ACC112 (cell line): ENCODE results near the gene CLASP1.

Experiments
- H2AFZ ChIP-seq: fragments of 200-600 bp; sonication (generic); one replicate; pipeline ENCODE4 v1.6.0; 2017; ENCODE audit warnings: antibody characterized with exemption, low read length; ENCODE audit not compliant: unreplicated experiment
- H3K27ac ChIP-seq: fragments of 200-600 bp; sonication (generic); 2 replicates; pipeline ENCODE4 v1.5.1; 2014; ENCODE audit warnings: low read depth, mild to moderate bottlenecking, antibody characterized with exemption, low read length, moderate library complexity
- H3K27me3 ChIP-seq: fragments of 200-600 bp; sonication (generic); 2 replicates; pipeline ENCODE4 v1.6.1; 2014; ENCODE audit warnings: mild to moderate bottlenecking, antibody characterized with exemption, low read length, moderate library complexity, mixed read lengths; ENCODE audit not compliant: insufficient read depth
- H3K36me3 ChIP-seq: fragments of 200-600 bp; sonication (generic); 2 replicates; pipeline ENCODE4 v1.6.1; 2016; ENCODE audit warnings: mild to moderate bottlenecking, antibody characterized with exemption, low read length, moderate library complexity, mixed read lengths; ENCODE audit not compliant: insufficient read depth
- H3K4me1 ChIP-seq: fragments of 200-600 bp; sonication (generic); one replicate; pipeline ENCODE4 v1.6.1; 2016; ENCODE audit warnings: low read length, mixed read lengths; ENCODE audit not compliant: insufficient read depth, unreplicated experiment, control insufficient read depth
- H3K4me3 ChIP-seq: fragments of 200-600 bp; sonication (generic); 2 replicates; pipeline ENCODE4 v1.5.1; 2014; ENCODE audit warnings: mild to moderate bottlenecking, low read depth, low read length
- H3K79me2 ChIP-seq: fragments of 200-600 bp; sonication (generic); one replicate; pipeline ENCODE4 v1.6.0; 2016; ENCODE audit warnings: low read length; ENCODE audit not compliant: control insufficient read depth, unreplicated experiment, insufficient read depth

CLASP1 gene

GRCh38 chr2:121539750-121540469 is 109.4 kb downstream of the CLASP1 start:
- H3K27me3 ChIP-seq, result no peaks in the 10 kb centered on the region
- no peak overlapping the region for H2AFZ ChIP-seq
- peaks cover 26% of the 10 kb centered on the region for H3K4me1 ChIP-seq
- H3K36me3 ChIP-seq, result no peaks in the 10 kb centered on the region
- no peak overlapping the region for H3K27ac ChIP-seq
- peak overlapping the region; percentile 58 for H3K4me3 ChIP-seq
- peaks cover 71% of the 10 kb centered on the region for H3K79me2 ChIP-seq

DNA sequence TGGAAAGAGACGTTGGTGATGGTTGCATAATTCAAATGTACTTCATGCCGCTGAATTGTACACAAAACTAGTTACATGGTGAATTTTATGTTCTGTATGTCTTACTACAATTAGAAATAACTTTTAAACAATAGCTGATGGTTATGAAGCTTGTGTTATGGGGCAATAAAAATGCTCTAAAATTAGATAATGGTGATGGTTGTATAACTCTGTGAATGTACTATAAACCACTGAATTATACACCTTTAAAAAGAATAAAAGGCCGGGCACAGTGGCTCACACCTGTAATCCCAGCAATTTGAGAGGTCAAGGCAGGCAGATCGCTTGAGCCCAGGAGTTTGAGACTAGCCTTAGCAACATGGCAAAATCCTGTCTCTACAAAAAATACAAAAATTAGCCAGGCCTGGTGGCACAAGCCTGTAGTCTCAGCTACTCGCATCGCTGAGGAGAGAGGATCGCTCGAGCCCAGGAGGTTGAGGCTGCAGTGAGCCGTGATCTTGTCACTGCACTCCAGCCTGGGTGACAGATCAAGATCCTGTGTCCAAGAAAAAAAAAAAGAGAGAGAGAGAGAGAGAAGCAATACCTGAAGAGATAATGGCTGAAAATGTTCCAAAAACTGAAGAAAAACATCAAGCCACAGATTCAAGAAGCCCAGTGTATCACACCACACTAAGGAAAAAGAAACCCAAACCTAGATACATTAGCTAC is 112.3 kb downstream of the CLASP1 start:
- Histone ChIP-seq H3K27ac (no peak overlapping the region), H3K79me2 (peaks cover 57% of the 10 kb centered on the region), H3K27me3 (no peaks in the 10 kb centered on the region), H3K4me3 (no peak overlapping the region), H3K36me3 (no peaks in the 10 kb centered on the region), H3K4me1 (peaks cover 22% of the 10 kb centered on the region), H2AFZ (no peak overlapping the region)

DNA sequence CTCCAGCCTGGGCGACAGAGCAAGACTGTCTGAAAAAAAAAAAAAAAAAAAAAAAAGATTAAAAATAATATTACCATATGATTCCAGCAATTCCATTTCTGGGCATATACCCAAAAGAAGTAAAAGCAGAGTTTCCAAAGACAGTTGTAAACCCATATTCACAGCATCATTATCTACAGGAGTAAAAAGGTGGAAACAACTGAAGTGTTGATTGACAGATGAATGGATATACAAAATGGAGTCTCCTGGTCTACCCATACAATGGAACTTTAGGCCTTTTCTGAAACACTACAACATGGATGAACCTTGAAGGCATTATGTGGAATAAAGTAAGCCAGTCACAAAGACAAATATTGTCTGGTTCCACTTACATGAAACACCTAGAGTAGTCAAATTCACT is 112.9 kb downstream of the CLASP1 start:
- Histone ChIP-seq H3K4me1 (peaks cover 21% of the 10 kb centered on the region), H3K27me3 (no peaks in the 10 kb centered on the region), H3K4me3 (no peak overlapping the region), H3K27ac (no peak overlapping the region), H2AFZ (no peak overlapping the region), H3K36me3 (no peaks in the 10 kb centered on the region), H3K79me2 (peaks cover 51% of the 10 kb centered on the region)

GRCh38 chr2:121534007-121534406 is 115.3 kb downstream of the CLASP1 start:
- Histone ChIP-seq H3K27me3 (no peaks in the 10 kb centered on the region), H3K36me3 (no peaks in the 10 kb centered on the region), H2AFZ (no peak overlapping the region), H3K79me2 (peaks cover 38% of the 10 kb centered on the region), H3K4me1 (peaks cover 15% of the 10 kb centered on the region), H3K4me3 (no peak overlapping the region), H3K27ac (no peak overlapping the region)

GRCh38 chr2:121532894-121533293 is 116.4 kb downstream of the CLASP1 start:
- H3K4me3 ChIP-seq, result no peak overlapping the region
- peaks cover 25% of the 10 kb centered on the region for H3K4me1 ChIP-seq
- peaks cover 45% of the 10 kb centered on the region for H3K79me2 ChIP-seq
- H2AFZ ChIP-seq, result no peak overlapping the region
- H3K27me3 ChIP-seq, result no peaks in the 10 kb centered on the region
- H3K36me3 ChIP-seq, result no peaks in the 10 kb centered on the region
- H3K27ac ChIP-seq, result no peak overlapping the region

GRCh38 chr2:121532347-121532766 is 116.9 kb downstream of the CLASP1 start:
- Histone ChIP-seq H3K27ac (peak overlapping the region; percentile 47), H3K79me2 (peaks cover 44% of the 10 kb centered on the region), H3K36me3 (peaks cover under 1% of the 10 kb centered on the region; the same call in 1 of the 2 replicates), H2AFZ (no peak overlapping the region), H3K4me3 (peak overlapping the region; percentile 15; the same call in 1 of the 2 replicates), H3K27me3 (no peaks in the 10 kb centered on the region), H3K4me1 (peaks cover 25% of the 10 kb centered on the region)

- H3K27ac ChIP-seq, result peak overlapping the region; percentile 99
- H2AFZ ChIP-seq, result peak overlapping the region; percentile 69
- H3K79me2 ChIP-seq, result peaks cover 41% of the 10 kb centered on the region
- peaks cover 29% of the 10 kb centered on the region for H3K4me1 ChIP-seq
- peak overlapping the region; percentile 89 for H3K4me3 ChIP-seq
- peaks cover 7% of the 10 kb centered on the region; the same call in 1 of the 2 replicates for H3K36me3 ChIP-seq
- H3K27me3 ChIP-seq, result no peaks in the 10 kb centered on the region
These were observed 119.0 kb downstream of the CLASP1 start for GRCh38 chr2:121530212-121530705.

- Histone ChIP-seq H3K4me3 (peak overlapping the region; percentile 89), H3K36me3 (peaks cover 7% of the 10 kb centered on the region; the same call in 1 of the 2 replicates), H3K4me1 (peaks cover 29% of the 10 kb centered on the region), H3K79me2 (peaks cover 38% of the 10 kb centered on the region), H3K27ac (peak overlapping the region; percentile 99), H2AFZ (no peak overlapping the region), H3K27me3 (no peaks in the 10 kb centered on the region)
These were observed 119.6 kb downstream of the CLASP1 start for GRCh38 chr2:121529439-121530211.

GRCh38 chr2:121527009-121527682 is 122.1 kb downstream of the CLASP1 start:
- Histone ChIP-seq H3K4me1 (peaks cover 24% of the 10 kb centered on the region), H3K79me2 (peaks cover 32% of the 10 kb centered on the region), H3K4me3 (no peak overlapping the region), H3K27ac (no peak overlapping the region), H3K36me3 (peaks cover 10% of the 10 kb centered on the region; the same call in 1 of the 2 replicates), H3K27me3 (no peaks in the 10 kb centered on the region), H2AFZ (no peak overlapping the region)
